PFSK-1 (cell line): ENCODE measurements around the gene ZCCHC24.

Experiments used
- FOXP2 ChIP-seq: optimal IDR thresholded peaks from 2 replicates; pipeline ENCODE3; 2011; ENCODE audit warnings: borderline replicate concordance, control low read depth, inconsistent platforms; ENCODE audit not compliant: insufficient read depth; ENCODE audit errors: extremely low read length, extremely low read depth
- POLR2AphosphoS5 ChIP-seq: IDR thresholded peaks from 2 replicates; pipeline ENCODE4 v1.6.1; 2012; ENCODE audit warnings: low read depth, mild to moderate bottlenecking, control low read depth, low read length, moderate library complexity
- REST ChIP-seq, 2 experiments: IDR thresholded peaks; 2 replicates each; pipeline versions ENCODE4 v1.6.1 to v1.8.0; 2011 to 2012; ENCODE audit warnings: low read depth in 2 of 2, low read length in 2 of 2, control low read depth in 1 of 2, inconsistent platforms in 1 of 2, mild to moderate bottlenecking in 1 of 2, moderate library complexity in 1 of 2; ENCODE audit not compliant: insufficient read depth in 1 of 2
- SIN3A ChIP-seq: IDR thresholded peaks from 2 replicates; pipeline ENCODE4 v1.6.1; 2012; ENCODE audit warnings: mild to moderate bottlenecking, low read length, moderate library complexity, borderline replicate concordance; ENCODE audit not compliant: insufficient read depth
- TAF1 ChIP-seq: IDR thresholded peaks from 2 replicates; pipeline ENCODE4 v1.6.1; 2012; ENCODE audit warnings: low read length, control low read depth, borderline replicate concordance; ENCODE audit not compliant: insufficient read depth

Gene ZCCHC24

GRCh38 chr10:79442171-79443040, 3.0 kb downstream of the ZCCHC24 start:
- TF ChIP-seq FOXP2 (no peak), TAF1 (no peak), REST (IDR thresholded peaks at IDR 0.05; ENCODE audit: insufficient read depth in 1 of 2, low read depth in 2 of 2, low read length in 2 of 2) (no peak), SIN3A (no peak), POLR2AphosphoS5 (no peak)

GRCh38 chr10:79441433-79441832, 4.0 kb downstream of the ZCCHC24 start:
- no peak for TF ChIP-seq POLR2AphosphoS5
- no peak for TF ChIP-seq REST (IDR thresholded peaks at IDR 0.05; ENCODE audit: insufficient read depth in 1 of 2, low read depth in 2 of 2, low read length in 2 of 2)
- no peak for TF ChIP-seq TAF1
- no peak for TF ChIP-seq SIN3A
- TF ChIP-seq FOXP2, result no peak

- TF ChIP-seq REST (IDR thresholded peaks at IDR 0.05; ENCODE audit: insufficient read depth in 1 of 2, low read depth in 2 of 2, low read length in 2 of 2) (no peak), TAF1 (no peak), POLR2AphosphoS5 (no peak), SIN3A (no peak), FOXP2 (no peak)
Observed at GRCh38 chr10:79440281-79440680, 5.1 kb downstream of the ZCCHC24 start.

- no peak for TF ChIP-seq SIN3A
- no peak for TF ChIP-seq TAF1
- no peak for TF ChIP-seq REST (IDR thresholded peaks at IDR 0.05; ENCODE audit: insufficient read depth in 1 of 2, low read depth in 2 of 2, low read length in 2 of 2)
- no peak for TF ChIP-seq POLR2AphosphoS5
- TF ChIP-seq FOXP2, result no peak
Observed at GRCh38 chr10:79438699-79439085, 6.7 kb downstream of the ZCCHC24 start.
